GM12878 (cell line): ENCODE data around the gene C1QTNF1. TPM values are rescaled to one million over a fixed set of nuclear protein-coding genes. Genes with fewer than 3 reads are reported as not detected.

Experiments
- ATAC-seq: fragments of 200-7000 bp; cut with Tn5 transposase; 3 replicates; pipeline ENCODE4 v1.9.1; 2020; ENCODE audit warnings: mild to moderate bottlenecking, moderate library complexity
- BruUV-seq: library from RNA; stranded (reverse); fragments of 400-500 nt; replicated peaks from 2 replicates; lab custom pipeline; 2021; lab: Mats Ljungman, UMichigan
- CTCF ChIA-PET: fragments of 300-600 bp; sonication (Branson Sonifier 250); formaldehyde crosslinking; extraction: SDS; loops from one replicate; lab custom pipeline; 2021; ENCODE audit warnings: inconsistent platforms; lab: Yijun Ruan, JAX
- POLR2A ChIA-PET: fragments of 350-600 bp; formaldehyde crosslinking; extraction: SDS; loops from one replicate; lab custom pipeline; 2021; ENCODE audit warnings: inconsistent platforms; lab: Charles Lee
- RAD21 ChIA-PET: fragments of 300-600 bp; sonication (Branson Sonifier 250); formaldehyde crosslinking; loops from one replicate; lab custom pipeline; 2023; ENCODE audit warnings: antibody characterized with exemption; ENCODE audit not compliant: unreplicated experiment; lab: Charles Lee
- SMC1A ChIA-PET: fragments of 300-600 bp; sonication (Branson Sonifier 250); formaldehyde crosslinking; loops from one replicate; lab custom pipeline; 2023; ENCODE audit not compliant: unreplicated experiment, uncharacterized antibody; lab: Charles Lee
- DNase-seq: peaks from one replicate; pipeline ENCODE4 v3.0.0-alpha.2; 2011; ENCODE audit warnings: low read depth, low spot score
- FAIRE-seq: peaks from 3 replicates; lab custom pipeline; 2011; peaks lifted over from hg19 to GRCh38; lab: Jason Lieb, UNC
- H2AFZ ChIP-seq: 2 replicates; pipeline ENCODE4 v1.6.0; 2011; ENCODE audit warnings: low read depth, low read length, control low read depth; ENCODE audit not compliant: control insufficient read depth
- H3K27ac ChIP-seq: 2 replicates; pipeline ENCODE4 v1.5.1; 2011; ENCODE audit warnings: control low read depth; ENCODE audit not compliant: control insufficient read depth, insufficient read depth
- H3K27me3 ChIP-seq, 2 experiments: replicated peaks in 1 of 2; 2 replicates each; pipeline versions ENCODE4 v1.6.0 to v1.6.1; 2011; ENCODE audit warnings: low read length in 1 of 2; ENCODE audit not compliant: control insufficient read depth in 2 of 2, insufficient read depth in 2 of 2
- H3K36me3 ChIP-seq, 2 experiments: 2 replicates each; pipeline ENCODE4 v1.5.1; 2011; ENCODE audit warnings: low read length in 1 of 2; ENCODE audit not compliant: control insufficient read depth in 2 of 2, insufficient read depth in 2 of 2
- H3K4me1 ChIP-seq: 2 replicates; pipeline ENCODE4 v1.6.1; 2011; ENCODE audit warnings: mild to moderate bottlenecking, low read length, moderate library complexity, mixed read lengths; ENCODE audit not compliant: control insufficient read depth, insufficient read depth
- H3K4me2 ChIP-seq: 2 replicates; pipeline ENCODE4 v1.6.0; 2011; ENCODE audit warnings: control low read depth; ENCODE audit not compliant: control insufficient read depth, insufficient read depth
- H3K4me3 ChIP-seq: fragments of 200-600 bp; sonication (generic); 2 replicates; pipeline ENCODE4 v1.5.1; 2016
- H3K79me2 ChIP-seq: 2 replicates; pipeline ENCODE4 v1.6.0; 2011; ENCODE audit warnings: low read length; ENCODE audit not compliant: control insufficient read depth, insufficient read depth
- H3K9ac ChIP-seq: 2 replicates; pipeline ENCODE4 v1.8.0; 2011; ENCODE audit warnings: low read length, control low read depth, mixed read lengths; ENCODE audit not compliant: control insufficient read depth, insufficient read depth
- H3K9me3 ChIP-seq: replicated peaks from 3 replicates; pipeline ENCODE4 v1.5.1; 2011; ENCODE audit warnings: mild to moderate bottlenecking, low read length; ENCODE audit not compliant: control insufficient read depth, insufficient read depth
- H4K20me1 ChIP-seq: 2 replicates; pipeline ENCODE4 v1.6.0; 2011; ENCODE audit not compliant: control insufficient read depth, insufficient read depth
- BMI1 ChIP-seq: fragments of 450-650 bp; IDR thresholded peaks from 2 replicates; pipeline ENCODE4 v1.6.1; 2016; ENCODE audit warnings: mild to moderate bottlenecking, moderate library complexity, borderline replicate concordance
- BRCA1 ChIP-seq: IDR thresholded peaks from 2 replicates; pipeline ENCODE4 v1.6.1; 2011; ENCODE audit warnings: low read depth, low read length, improper control_type of control experiment
- CTCF ChIP-seq, 3 experiments: IDR thresholded peaks in 2 of 3; conservative IDR thresholded peaks in 1 of 3; 2 replicates each; pipeline ENCODE4 v1.5.1; 2011; ENCODE audit warnings: low read depth in 3 of 3, low read length in 3 of 3, mild to moderate bottlenecking in 3 of 3, control low read depth in 2 of 3, moderate library complexity in 2 of 3, inconsistent platforms in 1 of 3, mixed read lengths in 1 of 3; ENCODE audit not compliant: control insufficient read depth in 2 of 3, insufficient read depth in 1 of 3; ENCODE audit errors: extremely low read depth in 1 of 3
- HCFC1 ChIP-seq: fragments of 150-350 bp; IDR thresholded peaks from 2 replicates; pipeline ENCODE4 v1.6.1; 2014; ENCODE audit warnings: low read length
- IKZF2 ChIP-seq, 2 experiments: fragments of 450-650 bp; IDR thresholded peaks; 2 replicates each; pipeline ENCODE4 v1.6.1; 2017; ENCODE audit warnings: mild to moderate bottlenecking in 2 of 2, moderate library complexity in 2 of 2
- KLF5 ChIP-seq: fragments of 450-650 bp; IDR thresholded peaks from 2 replicates; pipeline ENCODE4 v1.6.1; 2014; ENCODE audit warnings: mild to moderate bottlenecking; ENCODE audit not compliant: partially characterized antibody
- MXI1 ChIP-seq: fragments of 150-350 bp; IDR thresholded peaks from 2 replicates; pipeline ENCODE4 v1.6.1; 2011; ENCODE audit warnings: low read depth, mild to moderate bottlenecking, inconsistent platforms, low read length, improper control_type of control experiment
- NR2C2 ChIP-seq: IDR thresholded peaks from 2 replicates; pipeline ENCODE4 v1.6.1; 2011; ENCODE audit warnings: borderline replicate concordance, low read depth; ENCODE audit not compliant: control insufficient read depth, insufficient read length
- SMAD5 ChIP-seq: IDR thresholded peaks from 2 replicates; pipeline ENCODE4 v1.6.1; 2016; ENCODE audit warnings: antibody characterized with exemption, low read depth
- WGBS: methylation state at CpG from one replicate; pipeline ENCODE4 v1.1.6; 2016; ENCODE audit warnings: low lambda C conversion rate; ENCODE audit not compliant: insufficient replicate concordance, insufficient coverage; ENCODE audit errors: missing lambda C conversion rate; 5-methylcytosine and 5-hydroxymethylcytosine counted together
- in situ Hi-C: fragments of 300-500 bp; cut with MboI; formaldehyde crosslinking; loops from 9 replicates; pipeline ENCODE4 v1.14.3; 2018; ENCODE audit warnings: mixed read lengths
- intact Hi-C: fragments of 100-400 bp; cut with micrococcal nuclease; formaldehyde crosslinking; loops from one replicate; pipeline ENCODE4 v1.14.2; 2022; ENCODE audit not compliant: unreplicated experiment
- polyA plus RNA-seq, 11 experiments: library from polyadenylated mRNA; depleted of rRNA in 4 of 11; unstranded in 6 of 11; stranded (reverse) in 5 of 11; fragments of >200 nt; fragmentation: Nextera tagmentation in 4 of 11; fragmentation: Illumina TruSeq in 1 of 11; extraction: Ambion mirVana in 4 of 11; extraction: Trizol in 1 of 11; gene quantifications; 1 replicate in 1 of 11; 2 replicates in 10 of 11; pipeline versions ENCODE4 v1.2.1 to v1.2.3, GENCODE V29; 2011 to 2016; ENCODE audit warnings: inconsistent platforms in 2 of 11, missing spikeins in 2 of 11, low read depth in 1 of 11
- total RNA-seq, 4 experiments: library from RNA; depleted of rRNA in 3 of 4; stranded (reverse); fragments of >200 nt in 3 of 4; fragmentation: Illumina TruSeq in 1 of 4; extraction: Trizol in 1 of 4; gene quantifications; 2 replicates each; pipeline versions ENCODE4 v1.2.1 to v1.2.3, GENCODE V29; 2013 to 2021
- TF ChIP-seq, protein P1 (sequence below): IDR thresholded peaks from 2 replicates; pipeline ENCODE4 v1.6.1; 2012; ENCODE audit warnings: mild to moderate bottlenecking, low read depth, low read length
- TF ChIP-seq, protein P2 (sequence below): fragments of 450-650 bp; IDR thresholded peaks from 2 replicates; pipeline ENCODE4 v1.6.1; 2017; ENCODE audit warnings: mild to moderate bottlenecking, low read depth, inconsistent platforms; ENCODE audit not compliant: poor library complexity, severe bottlenecking

Gene C1QTNF1
- total and polyA plus RNA-seq, 10 of the 15 experiments (the other 5 are each of a cell fraction or from before 2014, with no cell fraction given): 0.05 to 1.1 (median 0.15) TPM; not detected in 4

DNA sequence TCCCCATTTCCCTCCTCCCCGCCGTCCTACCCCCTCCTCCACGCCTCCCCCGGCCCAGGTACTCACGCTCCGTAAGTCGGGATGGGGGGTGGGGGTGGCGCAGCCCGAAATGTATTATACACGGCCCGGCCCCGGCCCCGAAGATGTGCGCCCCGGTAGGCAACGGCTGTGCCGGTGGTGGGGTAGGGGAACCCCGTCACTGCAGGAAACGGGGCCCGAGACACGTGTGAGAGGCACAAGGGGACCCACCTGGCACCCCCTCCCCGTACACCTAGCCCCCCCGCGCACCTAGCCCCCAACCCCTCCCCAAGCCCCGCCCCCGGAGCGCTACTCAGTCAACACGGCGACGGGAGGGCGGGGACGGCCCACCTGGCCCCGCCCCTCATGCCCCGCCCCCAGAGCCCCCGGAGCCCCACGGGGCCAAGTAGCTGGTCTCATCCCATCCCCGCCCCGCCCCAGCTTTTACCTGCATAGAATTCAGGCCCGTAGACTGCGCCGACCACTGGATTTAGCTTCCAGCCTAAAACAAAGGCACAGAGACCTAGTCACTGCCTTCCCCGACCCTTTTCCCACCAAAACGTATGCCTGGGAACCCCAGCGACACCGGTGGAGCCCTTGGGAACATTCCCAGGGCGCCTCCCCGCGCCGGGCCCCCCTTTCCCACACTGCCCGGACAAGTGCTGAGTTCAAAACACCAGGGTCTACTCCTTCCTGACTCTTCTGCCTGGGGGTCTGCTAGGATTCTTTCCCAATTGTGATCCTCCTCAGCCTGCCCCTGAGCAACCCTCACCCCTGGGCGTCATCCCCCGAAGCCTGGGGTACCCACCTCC, 73.5 kb downstream of the C1QTNF1 start (continued):
- TF ChIP-seq, protein P1, sequence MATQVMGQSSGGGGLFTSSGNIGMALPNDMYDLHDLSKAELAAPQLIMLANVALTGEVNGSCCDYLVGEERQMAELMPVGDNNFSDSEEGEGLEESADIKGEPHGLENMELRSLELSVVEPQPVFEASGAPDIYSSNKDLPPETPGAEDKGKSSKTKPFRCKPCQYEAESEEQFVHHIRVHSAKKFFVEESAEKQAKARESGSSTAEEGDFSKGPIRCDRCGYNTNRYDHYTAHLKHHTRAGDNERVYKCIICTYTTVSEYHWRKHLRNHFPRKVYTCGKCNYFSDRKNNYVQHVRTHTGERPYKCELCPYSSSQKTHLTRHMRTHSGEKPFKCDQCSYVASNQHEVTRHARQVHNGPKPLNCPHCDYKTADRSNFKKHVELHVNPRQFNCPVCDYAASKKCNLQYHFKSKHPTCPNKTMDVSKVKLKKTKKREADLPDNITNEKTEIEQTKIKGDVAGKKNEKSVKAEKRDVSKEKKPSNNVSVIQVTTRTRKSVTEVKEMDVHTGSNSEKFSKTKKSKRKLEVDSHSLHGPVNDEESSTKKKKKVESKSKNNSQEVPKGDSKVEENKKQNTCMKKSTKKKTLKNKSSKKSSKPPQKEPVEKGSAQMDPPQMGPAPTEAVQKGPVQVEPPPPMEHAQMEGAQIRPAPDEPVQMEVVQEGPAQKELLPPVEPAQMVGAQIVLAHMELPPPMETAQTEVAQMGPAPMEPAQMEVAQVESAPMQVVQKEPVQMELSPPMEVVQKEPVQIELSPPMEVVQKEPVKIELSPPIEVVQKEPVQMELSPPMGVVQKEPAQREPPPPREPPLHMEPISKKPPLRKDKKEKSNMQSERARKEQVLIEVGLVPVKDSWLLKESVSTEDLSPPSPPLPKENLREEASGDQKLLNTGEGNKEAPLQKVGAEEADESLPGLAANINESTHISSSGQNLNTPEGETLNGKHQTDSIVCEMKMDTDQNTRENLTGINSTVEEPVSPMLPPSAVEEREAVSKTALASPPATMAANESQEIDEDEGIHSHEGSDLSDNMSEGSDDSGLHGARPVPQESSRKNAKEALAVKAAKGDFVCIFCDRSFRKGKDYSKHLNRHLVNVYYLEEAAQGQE: no peak
- TF ChIP-seq SMAD5: no peak

GRCh38 chr17:79098282-79098867, 74.4 kb downstream of the C1QTNF1 start:
- no peak overlapping the region for H2AFZ ChIP-seq
- H3K36me3 ChIP-seq: no peaks in the 10 kb centered on the region
- no peak overlapping the region for H3K4me2 ChIP-seq
- no peak overlapping the region for H3K4me3 ChIP-seq
- SMC1A ChIA-PET: no interaction called here
- no TSS peak for BruUV-seq
- no peaks in the 10 kb centered on the region for H4K20me1 ChIP-seq
- no peak for FAIRE-seq
- RAD21 ChIA-PET: no interaction called here
- POLR2A ChIA-PET: no interaction called here
- CTCF ChIA-PET: no interaction called here
- no peak overlapping the region for H3K27ac ChIP-seq
- in situ Hi-C loops (no loop called here), intact Hi-C loops (no loop called here)
- H3K9ac ChIP-seq: no peak overlapping the region
- H3K9me3 ChIP-seq: no peaks in the 10 kb centered on the region
- ATAC-seq: no peak
- H3K4me1 ChIP-seq: no peaks in the 10 kb centered on the region
- H3K27me3 ChIP-seq: no peaks in the 10 kb centered on the region; a peak in 3 of 4 replicates
- WGBS: 34% methylated on average over 15 of the region's 16 CpGs
- no peak for DNase-seq
- H3K79me2 ChIP-seq: no peaks in the 10 kb centered on the region
- no peak for TF ChIP-seq IKZF2 (IDR thresholded peaks at IDR 0.05)
- no peak for TF ChIP-seq NR2C2
- TF ChIP-seq, protein P2, sequence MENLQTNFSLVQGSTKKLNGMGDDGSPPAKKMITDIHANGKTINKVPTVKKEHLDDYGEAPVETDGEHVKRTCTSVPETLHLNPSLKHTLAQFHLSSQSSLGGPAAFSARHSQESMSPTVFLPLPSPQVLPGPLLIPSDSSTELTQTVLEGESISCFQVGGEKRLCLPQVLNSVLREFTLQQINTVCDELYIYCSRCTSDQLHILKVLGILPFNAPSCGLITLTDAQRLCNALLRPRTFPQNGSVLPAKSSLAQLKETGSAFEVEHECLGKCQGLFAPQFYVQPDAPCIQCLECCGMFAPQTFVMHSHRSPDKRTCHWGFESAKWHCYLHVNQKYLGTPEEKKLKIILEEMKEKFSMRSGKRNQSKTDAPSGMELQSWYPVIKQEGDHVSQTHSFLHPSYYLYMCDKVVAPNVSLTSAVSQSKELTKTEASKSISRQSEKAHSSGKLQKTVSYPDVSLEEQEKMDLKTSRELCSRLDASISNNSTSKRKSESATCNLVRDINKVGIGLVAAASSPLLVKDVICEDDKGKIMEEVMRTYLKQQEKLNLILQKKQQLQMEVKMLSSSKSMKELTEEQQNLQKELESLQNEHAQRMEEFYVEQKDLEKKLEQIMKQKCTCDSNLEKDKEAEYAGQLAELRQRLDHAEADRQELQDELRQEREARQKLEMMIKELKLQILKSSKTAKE: no peak
- TF ChIP-seq MXI1: no peak
- TF ChIP-seq CTCF (IDR thresholded peaks at IDR 0.05 in 2 of 3, conservative IDR thresholded peaks at IDR 0.05 in 1 of 3; ENCODE audit: control insufficient read depth in 2 of 3, extremely low read depth in 1 of 3, insufficient read depth in 1 of 3, low read depth in 3 of 3, low read length in 3 of 3): no peak
- no peak for TF ChIP-seq BMI1
- TF ChIP-seq BRCA1: no peak
- no peak for TF ChIP-seq HCFC1
- no peak for TF ChIP-seq KLF5
